HepG2 (cell line): Measurements from ENCODE around the gene UBTF. TPM values are rescaled to one million over a fixed set of nuclear protein-coding genes. Genes with fewer than 3 reads are reported as not detected.

ENCODE experiments used
- ADNP ChIP-seq: sonication (generic); formaldehyde crosslinking; IDR thresholded peaks from 2 replicates; pipeline ENCODE4 v1.4.0; 2020; ENCODE audit warnings: missing genetic modification reagents
- ARID2 ChIP-seq: sonication (generic); formaldehyde crosslinking; IDR thresholded peaks from 2 replicates; pipeline ENCODE4 v1.8.1; 2022; ENCODE audit warnings: mild to moderate bottlenecking, missing genetic modification reagents, borderline replicate concordance
- ATF1 ChIP-seq: IDR thresholded peaks from 2 replicates; pipeline ENCODE4 v1.6.1; 2016; ENCODE audit warnings: mild to moderate bottlenecking, control low read depth
- ATRX ChIP-seq: sonication (generic); formaldehyde crosslinking; IDR thresholded peaks from 2 replicates; pipeline ENCODE4 v1.4.0; 2020; ENCODE audit warnings: missing genetic modification reagents, borderline replicate concordance
- DR1 ChIP-seq: sonication (generic); formaldehyde crosslinking; IDR thresholded peaks from 2 replicates; pipeline ENCODE4 v1.8.0; 2021; ENCODE audit warnings: mild to moderate bottlenecking, missing genetic modification reagents, inconsistent platforms
- EEA1 ChIP-seq: sonication (generic); formaldehyde crosslinking; IDR thresholded peaks from 2 replicates; pipeline ENCODE4 v1.5.1; 2020; ENCODE audit warnings: mild to moderate bottlenecking, missing genetic modification reagents, borderline replicate concordance
- EED ChIP-seq: sonication (generic); formaldehyde crosslinking; IDR thresholded peaks from 2 replicates; pipeline ENCODE4 v1.5.0; 2020; ENCODE audit warnings: mild to moderate bottlenecking, missing genetic modification reagents
- ELF3 ChIP-seq: IDR thresholded peaks from 2 replicates; pipeline ENCODE4 v1.6.1; 2016; ENCODE audit warnings: missing genetic modification reagents, missing compliant biosample characterization
- KAT7 ChIP-seq: IDR thresholded peaks from 2 replicates; pipeline ENCODE4 v1.6.1; 2018; ENCODE audit warnings: borderline replicate concordance, missing compliant biosample characterization
- KMT2A ChIP-seq: sonication (generic); formaldehyde crosslinking; IDR thresholded peaks from 2 replicates; pipeline ENCODE4 v1.4.0; 2020; ENCODE audit warnings: missing genetic modification reagents
- MAZ ChIP-seq, 2 experiments: sonication (generic) in 1 of 2; formaldehyde crosslinking in 1 of 2; IDR thresholded peaks; 2 replicates each; pipeline versions ENCODE4 v1.5.0 to v1.6.1; 2012 to 2020; ENCODE audit warnings: low read depth in 2 of 2, mild to moderate bottlenecking in 2 of 2, borderline replicate concordance in 1 of 2, improper control_type of control experiment in 1 of 2, low read length in 1 of 2, missing genetic modification reagents in 1 of 2, moderate library complexity in 1 of 2
- NAIF1 ChIP-seq: sonication (generic); formaldehyde crosslinking; IDR thresholded peaks from 2 replicates; pipeline ENCODE4 v1.5.0; 2020; ENCODE audit warnings: mild to moderate bottlenecking, missing genetic modification reagents, borderline replicate concordance
- NBN ChIP-seq: fragments of 450-650 bp; conservative IDR thresholded peaks from 2 replicates; pipeline ENCODE4 v1.6.1; 2017
- PAX8 ChIP-seq: sonication (generic); formaldehyde crosslinking; IDR thresholded peaks from 2 replicates; pipeline ENCODE4 v1.8.0; 2022; ENCODE audit warnings: mild to moderate bottlenecking, missing genetic modification reagents, borderline replicate concordance
- PHF20 ChIP-seq: sonication (generic); formaldehyde crosslinking; IDR thresholded peaks from 2 replicates; pipeline ENCODE4 v1.5.0; 2020; ENCODE audit warnings: mild to moderate bottlenecking, missing genetic modification reagents
- RBM22 ChIP-seq: fragments of 200-400 bp; formaldehyde crosslinking; optimal IDR thresholded peaks from 2 replicates; pipeline ENCODE3; 2017; ENCODE audit warnings: mild to moderate bottlenecking, low read length, moderate library complexity
- ZBTB10 ChIP-seq: sonication (generic); formaldehyde crosslinking; IDR thresholded peaks from 2 replicates; pipeline ENCODE4 v1.4.0; 2020; ENCODE audit warnings: missing genetic modification reagents, borderline replicate concordance
- ZFP90 ChIP-seq: sonication (generic); formaldehyde crosslinking; IDR thresholded peaks from 2 replicates; pipeline ENCODE4 v1.8.0; 2022; ENCODE audit warnings: missing genetic modification reagents, mild to moderate bottlenecking, inconsistent platforms, borderline replicate concordance
- ZMYM4 ChIP-seq: sonication (generic); formaldehyde crosslinking; IDR thresholded peaks from 2 replicates; pipeline ENCODE4 v1.8.1; 2023; ENCODE audit warnings: mild to moderate bottlenecking, missing genetic modification reagents
- ZNF10 ChIP-seq: sonication (generic); formaldehyde crosslinking; IDR thresholded peaks from 2 replicates; pipeline ENCODE4 v1.4.0; 2020; ENCODE audit warnings: mild to moderate bottlenecking, low read depth, missing genetic modification reagents, borderline replicate concordance
- ZNF136 ChIP-seq: sonication (generic); formaldehyde crosslinking; IDR thresholded peaks from 2 replicates; pipeline ENCODE4 v1.8.1; 2022; ENCODE audit warnings: low read depth, mild to moderate bottlenecking, moderate library complexity, missing genetic modification reagents
- ZNF205 ChIP-seq: IDR thresholded peaks from 2 replicates; pipeline ENCODE4 v1.6.1; 2018; ENCODE audit warnings: missing biosample characterization, missing genetic modification reagents
- ZNF234 ChIP-seq: sonication (generic); formaldehyde crosslinking; conservative IDR thresholded peaks from 2 replicates; pipeline ENCODE4 v1.5.1; 2020; ENCODE audit warnings: mild to moderate bottlenecking, missing genetic modification reagents
- ZNF260 ChIP-seq: sonication (generic); formaldehyde crosslinking; IDR thresholded peaks from 2 replicates; pipeline ENCODE4 v1.4.0; 2020; ENCODE audit warnings: missing genetic modification reagents, low read depth, mild to moderate bottlenecking, borderline replicate concordance
- ZNF484 ChIP-seq: sonication (generic); formaldehyde crosslinking; IDR thresholded peaks from 2 replicates; pipeline ENCODE4 v1.5.1; 2020; ENCODE audit warnings: mild to moderate bottlenecking, low read depth, missing genetic modification reagents, borderline replicate concordance
- ZNF879 ChIP-seq: sonication (generic); formaldehyde crosslinking; IDR thresholded peaks from 2 replicates; pipeline ENCODE4 v1.8.1; 2023; ENCODE audit warnings: missing genetic modification reagents
- polyA plus RNA-seq, 8 experiments: library from polyadenylated mRNA; depleted of rRNA in 3 of 8; stranded (reverse) in 7 of 8; unstranded in 1 of 8; fragments of >200 nt; fragmentation: Illumina TruSeq in 4 of 8; extraction: Trizol in 4 of 8; gene quantifications; 2 replicates each; pipeline versions ENCODE4 v1.2.1 to v1.2.3, GENCODE V29; 2011 to 2016; ENCODE audit warnings: low read depth in 4 of 8, missing spikeins in 1 of 8, mixed read lengths in 1 of 8; ENCODE audit not compliant: insufficient read depth in 1 of 8
- total RNA-seq, 5 experiments: library from RNA; depleted of rRNA; stranded (reverse); fragments of >200 nt; fragmentation: Illumina TruSeq; extraction: Trizol; gene quantifications; 2 replicates each; pipeline ENCODE4 v1.2.3, GENCODE V29; 2016; ENCODE audit warnings: low read depth in 1 of 5
- TF ChIP-seq, protein P1 (sequence below): sonication (generic); formaldehyde crosslinking; IDR thresholded peaks from 2 replicates; pipeline ENCODE4 v1.8.1; 2023; ENCODE audit warnings: mild to moderate bottlenecking, missing genetic modification reagents

UBTF gene
- total and polyA plus RNA-seq, 2 of the 13 experiments (the other 11 are each of a cell fraction or from before 2014, with no cell fraction given), result 15.2 to 60.9 TPM

- TF ChIP-seq ZFP90 (CRISPR knock-in tag) (no peak; the same call in 1 of the 2 replicates), PHF20 (CRISPR knock-in tag) (peak; percentile 83), PAX8 (CRISPR knock-in tag) (no peak), ZNF260 (no peak), KMT2A (no peak), ATRX (no peak), ATF1 (CRISPR knock-in tag) (no peak), ZNF136 (CRISPR knock-in tag) (no peak), ADNP (CRISPR knock-in tag) (no peak), ZBTB10 (CRISPR knock-in tag) (peak; percentile 61; the same call in 1 of the 2 replicates), ZNF484 (no peak), EED (CRISPR knock-in tag) (no peak), NBN (no peak), ZMYM4 (CRISPR knock-in tag) (no peak), DR1 (CRISPR knock-in tag) (peak; percentile 58; the same call in 1 of the 2 replicates), EEA1 (no peak), RBM22 (no peak), ZNF234 (CRISPR knock-in tag) (no peak), ZNF10 (CRISPR knock-in tag) (no peak), ZNF205 (CRISPR knock-in tag) (no peak), NAIF1 (CRISPR knock-in tag) (no peak), KAT7 (CRISPR knock-in tag) (no peak), ELF3 (CRISPR knock-in tag) (peak; percentile 9; the same call in 1 of the 2 replicates), ZNF879 (CRISPR knock-in tag) (no peak), ARID2 (CRISPR knock-in tag) (no peak), MAZ (IDR thresholded peaks at IDR 0.05; ENCODE audit: borderline replicate concordance, low read depth, low read length) (peak; percentile 87), MAZ (CRISPR knock-in tag; IDR thresholded peaks at IDR 0.05; ENCODE audit: low read depth) (peak; percentile 78; the same call in 1 of the 2 replicates)
- TF ChIP-seq, protein P1, sequence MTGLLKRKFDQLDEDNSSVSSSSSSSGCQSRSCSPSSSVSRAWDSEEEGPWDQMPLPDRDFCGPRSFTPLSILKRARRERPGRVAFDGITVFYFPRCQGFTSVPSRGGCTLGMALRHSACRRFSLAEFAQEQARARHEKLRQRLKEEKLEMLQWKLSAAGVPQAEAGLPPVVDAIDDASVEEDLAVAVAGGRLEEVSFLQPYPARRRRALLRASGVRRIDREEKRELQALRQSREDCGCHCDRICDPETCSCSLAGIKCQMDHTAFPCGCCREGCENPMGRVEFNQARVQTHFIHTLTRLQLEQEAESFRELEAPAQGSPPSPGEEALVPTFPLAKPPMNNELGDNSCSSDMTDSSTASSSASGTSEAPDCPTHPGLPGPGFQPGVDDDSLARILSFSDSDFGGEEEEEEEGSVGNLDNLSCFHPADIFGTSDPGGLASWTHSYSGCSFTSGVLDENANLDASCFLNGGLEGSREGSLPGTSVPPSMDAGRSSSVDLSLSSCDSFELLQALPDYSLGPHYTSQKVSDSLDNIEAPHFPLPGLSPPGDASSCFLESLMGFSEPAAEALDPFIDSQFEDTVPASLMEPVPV (CRISPR knock-in tag), result no peak
Observed at GRCh38 chr17:44199553-44200477, 19.7 kb downstream of the UBTF start, which contains the start of gene ATXN7L3 (continued).
